Renal cortical epithelial cell (primary cell): Measurements from ENCODE around the gene ANKS1A. TPM values are rescaled to one million over a fixed set of nuclear protein-coding genes. Genes with fewer than 3 reads are reported as not detected.
"Not testable (repeated sequence)": the region's sequence is repeated elsewhere in the genome, so short reads cannot be mapped to it uniquely, and the experiment has no call there.

ENCODE experiments used
- DNase-seq: peaks from one replicate; pipeline ENCODE4 v3.0.0-alpha.2; 2011; ENCODE audit warnings: low read depth
- total RNA-seq: library from RNA; depleted of rRNA; stranded (reverse); fragments of >200 nt; gene quantifications from 2 replicates; pipeline ENCODE4 v1.2.3, GENCODE V29; 2014

ANKS1A gene
- total RNA-seq, 1 donor from 2014 or later: 24.5 TPM

GRCh38 chr6:34994693-34995092 lies 105.6 kb downstream of the ANKS1A start:
- no peak for DNase-seq

- not testable (repeated sequence) for DNase-seq
Observed at GRCh38 chr6:34998417-34998816, 109.4 kb downstream of the ANKS1A start.

- DNase-seq: not testable (repeated sequence)
Observed at GRCh38 chr6:34999153-34999552, 110.1 kb downstream of the ANKS1A start.

GRCh38 chr6:34999962-35000361 lies 110.9 kb downstream of the ANKS1A start:
- not testable (repeated sequence) for DNase-seq

DNA sequence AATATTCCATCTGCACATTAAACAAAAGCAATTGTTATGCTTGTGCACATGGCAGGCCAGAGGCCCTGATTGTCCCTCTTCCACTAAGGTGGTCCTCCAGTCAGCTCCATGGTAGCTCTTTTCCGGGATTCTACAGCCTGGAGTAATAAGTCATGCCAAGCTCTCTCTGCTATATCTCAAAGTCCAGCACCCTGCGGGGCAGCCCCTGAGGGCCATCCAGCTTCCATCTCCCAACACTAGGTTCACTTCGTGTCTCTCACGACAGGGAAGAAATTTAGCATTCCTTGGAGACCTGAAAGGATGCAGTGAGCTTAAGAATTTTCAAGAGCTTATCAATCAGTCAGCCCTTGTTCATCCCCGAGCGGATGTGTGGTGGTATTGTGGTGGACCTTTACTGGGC lies 112.3 kb downstream of the ANKS1A start:
- not testable (repeated sequence) for DNase-seq

DNA sequence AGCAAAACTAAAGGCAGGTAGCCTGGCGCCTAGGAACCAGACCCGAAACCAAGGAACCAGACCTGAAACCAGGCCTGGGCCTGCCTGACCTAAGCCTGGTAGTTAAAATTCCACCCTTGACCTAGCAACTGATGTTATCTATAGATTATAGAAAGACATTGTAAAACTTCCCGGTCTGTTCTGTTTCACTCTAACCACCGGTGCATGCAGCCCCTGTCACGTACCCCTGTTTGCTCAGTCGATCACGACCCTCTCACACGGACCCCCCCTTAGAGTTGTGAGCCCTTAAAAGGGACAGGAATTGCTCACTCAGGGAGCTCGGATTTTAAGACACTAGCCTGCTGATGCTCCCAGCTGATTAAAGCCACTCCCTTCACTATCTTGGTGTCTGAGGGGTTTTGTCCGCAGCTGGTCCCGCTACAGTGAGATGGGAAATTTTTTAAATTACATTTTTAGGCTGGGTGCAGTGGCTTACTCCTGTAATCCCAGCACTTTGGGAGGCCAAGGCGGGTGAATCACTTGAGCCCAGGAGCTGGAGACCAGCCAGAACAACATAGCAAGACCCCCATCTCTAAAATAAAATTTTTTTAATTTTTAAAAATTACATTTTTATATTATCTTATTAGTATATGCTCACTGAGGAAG lies 115.0 kb downstream of the ANKS1A start:
- not testable (repeated sequence) for DNase-seq

DNA sequence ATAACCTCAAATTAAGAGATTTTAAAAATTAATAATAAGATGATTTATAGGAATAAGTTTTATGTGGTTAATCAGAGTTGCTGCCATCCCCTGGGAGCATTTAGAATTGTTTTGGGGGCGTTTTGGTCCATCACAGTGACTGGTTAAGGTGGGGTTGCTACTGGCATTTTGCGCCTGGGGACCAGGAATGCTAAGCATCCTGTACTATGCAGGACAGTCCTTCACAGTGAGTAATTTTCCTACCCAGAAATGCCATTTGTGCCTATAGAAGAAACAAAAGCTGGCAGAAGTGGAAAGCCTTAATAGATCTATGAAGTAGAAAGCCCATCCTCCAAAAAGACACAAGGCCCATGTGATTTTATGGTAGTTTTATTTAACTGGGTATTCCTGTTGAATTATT lies 118.0 kb downstream of the ANKS1A start:
- DNase-seq: no peak

DNA sequence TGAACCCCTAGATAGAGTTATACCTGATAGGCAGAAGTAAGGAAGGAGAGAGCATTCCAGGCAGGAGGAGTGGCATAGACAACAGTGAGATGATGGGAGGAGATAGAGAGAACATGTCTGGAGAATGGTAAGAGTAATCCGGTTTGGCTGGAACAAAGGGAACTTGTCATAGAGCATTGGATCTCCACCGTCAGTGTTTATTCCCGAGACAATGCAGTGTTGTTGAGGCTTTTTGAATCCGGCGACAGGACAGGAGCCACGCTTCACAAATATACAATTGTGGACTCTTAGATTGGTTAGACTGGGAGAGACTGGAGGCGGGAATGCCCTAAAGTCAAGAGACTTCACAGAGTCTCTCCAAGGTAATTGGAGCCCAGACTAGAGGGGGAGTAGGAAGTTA lies 119.8 kb downstream of the ANKS1A start:
- no peak for DNase-seq

- DNase-seq: no peak
Observed at GRCh38 chr6:35011096-35012041, 122.3 kb downstream of the ANKS1A start.

GRCh38 chr6:35013701-35014100 lies 124.6 kb downstream of the ANKS1A start:
- DNase-seq: no peak

DNA sequence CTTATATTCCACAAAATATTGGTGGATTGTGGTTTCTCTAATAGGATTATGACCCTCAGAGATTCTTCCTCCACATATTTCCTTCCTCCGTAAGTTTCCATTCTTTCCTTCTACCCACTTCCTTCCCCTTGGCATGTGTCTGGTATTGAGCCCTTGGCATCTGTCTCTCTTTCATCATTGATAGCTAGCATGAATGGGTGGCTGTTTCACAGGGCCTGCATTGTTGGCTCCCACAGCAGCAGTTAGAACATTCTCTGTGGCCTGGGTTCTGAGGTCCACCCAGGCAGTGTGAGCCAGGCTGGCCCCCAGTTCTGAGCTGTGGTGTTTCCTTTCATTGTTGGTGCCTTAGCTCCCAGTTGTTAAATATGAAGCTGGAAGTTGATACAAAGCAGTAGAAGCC lies 125.3 kb downstream of the ANKS1A start:
- no peak for DNase-seq

DNA sequence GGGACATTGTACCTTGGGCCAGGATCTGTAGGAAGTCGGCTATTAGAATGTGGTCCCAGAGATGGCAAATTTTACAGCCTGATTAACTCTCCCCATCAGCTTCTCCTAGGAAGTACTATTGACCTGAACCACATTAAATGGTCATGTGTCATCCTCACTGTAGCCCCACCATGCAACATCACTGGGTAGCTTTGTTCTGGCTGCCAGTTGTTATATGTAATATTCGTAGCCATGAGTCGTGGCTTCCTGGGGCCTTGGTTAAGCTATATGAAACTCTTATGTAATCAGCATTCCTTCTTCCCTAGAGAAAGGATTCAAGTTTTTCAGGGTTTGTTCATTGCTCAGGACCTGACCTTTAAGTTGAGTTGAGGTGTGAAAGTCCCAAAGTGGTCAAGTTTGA lies 125.7 kb downstream of the ANKS1A start:
- peak; percentile 39 for DNase-seq

GRCh38 chr6:35015476-35015875 lies 126.4 kb downstream of the ANKS1A start:
- no peak for DNase-seq

DNA sequence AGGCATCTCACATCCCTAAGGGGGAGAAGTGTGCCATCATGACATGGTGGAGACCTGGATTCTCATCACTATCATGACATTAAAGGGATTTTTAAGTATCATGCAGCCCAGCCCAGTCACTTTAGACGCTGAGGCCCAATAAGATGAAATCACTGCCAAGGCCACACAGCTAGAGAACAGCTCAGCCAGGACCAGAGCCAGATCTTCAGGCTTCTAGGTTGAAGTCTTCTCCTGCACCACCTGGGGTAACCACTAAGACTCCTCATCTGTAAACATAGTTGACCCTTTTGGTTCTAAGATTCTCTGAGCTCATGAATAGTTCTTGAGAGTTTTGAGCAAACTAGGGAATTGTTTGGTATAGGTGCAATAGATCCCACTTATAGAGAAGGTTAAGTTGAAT lies 126.9 kb downstream of the ANKS1A start:
- no peak for DNase-seq

- DNase-seq: peak; percentile 28
Observed at GRCh38 chr6:35016502-35017321, 127.7 kb downstream of the ANKS1A start.

GRCh38 chr6:35017411-35018181 lies 128.5 kb downstream of the ANKS1A start:
- no peak for DNase-seq

- DNase-seq: no peak
Observed at GRCh38 chr6:35018182-35018519, 129.1 kb downstream of the ANKS1A start.

DNA sequence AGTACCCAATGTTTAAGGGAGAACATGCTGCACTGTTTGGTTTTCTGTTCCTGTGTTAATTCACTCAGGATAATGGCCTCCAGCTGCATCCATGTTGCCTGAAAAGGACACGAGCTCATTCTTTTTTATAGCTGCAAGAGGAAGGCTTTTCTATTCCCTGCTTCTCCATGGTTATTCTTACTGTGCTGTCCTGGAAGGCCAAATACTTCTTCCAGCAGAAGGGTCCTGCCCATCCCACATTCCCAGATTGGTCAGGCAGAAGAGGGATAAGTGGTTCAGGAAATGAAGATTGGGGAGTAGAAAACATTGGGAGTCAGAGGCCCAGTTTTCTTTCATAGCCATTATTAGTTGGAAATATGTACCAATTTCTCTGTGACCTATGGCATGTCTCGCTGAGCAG lies 129.7 kb downstream of the ANKS1A start:
- DNase-seq: no peak

GRCh38 chr6:35019171-35019570 lies 130.1 kb downstream of the ANKS1A start:
- DNase-seq: no peak

- no peak for DNase-seq
Observed at GRCh38 chr6:35019831-35020230, 130.8 kb downstream of the ANKS1A start.

DNA sequence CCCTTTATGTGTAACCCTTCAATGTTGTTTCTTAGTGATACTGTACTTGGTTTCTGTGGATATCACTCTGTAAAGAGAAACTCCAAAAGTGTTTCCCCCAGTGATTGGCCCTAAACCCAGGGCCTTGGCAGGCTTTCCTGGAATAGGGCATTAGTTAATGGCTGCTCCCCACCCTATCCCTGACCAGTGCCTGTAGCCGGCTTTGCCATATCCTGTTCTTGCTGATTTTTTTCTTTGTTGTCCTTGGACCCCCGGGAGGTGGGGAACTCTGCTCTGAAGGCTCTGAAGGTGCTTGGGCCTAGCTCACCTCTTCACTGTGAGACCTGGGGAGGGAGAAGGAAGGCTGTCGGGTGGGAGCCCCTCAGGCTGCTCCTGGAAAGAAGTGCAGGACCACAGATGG lies 131.9 kb downstream of the ANKS1A start:
- DNase-seq: no peak
